ENCODE measurements around the gene TSC1.

Gene TSC1

DNA sequence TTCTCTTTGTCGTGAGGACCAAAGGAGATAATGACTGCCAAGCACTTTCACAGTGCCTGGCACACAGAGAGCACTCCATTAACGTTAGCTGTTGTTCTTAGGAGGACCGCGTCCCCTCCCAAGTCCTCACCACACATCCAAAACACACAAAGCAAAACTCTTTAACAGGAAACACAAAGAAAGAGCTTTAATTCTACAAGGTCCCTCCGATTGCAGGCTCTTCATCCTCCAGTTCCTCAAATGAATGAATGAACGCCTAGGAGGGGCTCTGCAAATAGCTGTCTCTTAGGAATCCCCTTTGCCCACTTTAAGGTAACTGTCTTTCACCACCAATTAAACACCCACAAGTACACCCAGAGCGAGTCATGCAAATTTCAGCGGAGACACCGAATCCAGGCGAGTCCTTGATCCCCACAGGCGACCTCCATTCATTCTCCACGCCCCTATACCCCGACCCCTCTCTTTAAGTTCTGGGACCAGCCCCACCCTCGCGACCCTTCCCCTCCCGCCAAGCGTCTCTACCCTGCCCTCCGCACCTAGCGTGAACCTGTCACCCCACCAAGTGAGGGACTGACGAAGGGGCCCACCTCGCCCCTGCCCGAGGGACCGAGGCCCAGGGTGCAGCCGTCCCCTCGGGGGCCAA lies 644 bp downstream of the TSC1 start:
- CTCF ChIA-PET = interaction anchor here (0.6 to 1.3 kb wide), 2 partner anchors 34 to 390 kb away, joined by 3 to 6 read pairs; no protein-coding TSS in a partner anchor
- no peak for DNase-seq (ENCODE audit: low spot score)
- POLR2A ChIA-PET (ENCODE audit: low non-redundant PET) = no interaction called here
- TF ChIP-seq, protein P1, sequence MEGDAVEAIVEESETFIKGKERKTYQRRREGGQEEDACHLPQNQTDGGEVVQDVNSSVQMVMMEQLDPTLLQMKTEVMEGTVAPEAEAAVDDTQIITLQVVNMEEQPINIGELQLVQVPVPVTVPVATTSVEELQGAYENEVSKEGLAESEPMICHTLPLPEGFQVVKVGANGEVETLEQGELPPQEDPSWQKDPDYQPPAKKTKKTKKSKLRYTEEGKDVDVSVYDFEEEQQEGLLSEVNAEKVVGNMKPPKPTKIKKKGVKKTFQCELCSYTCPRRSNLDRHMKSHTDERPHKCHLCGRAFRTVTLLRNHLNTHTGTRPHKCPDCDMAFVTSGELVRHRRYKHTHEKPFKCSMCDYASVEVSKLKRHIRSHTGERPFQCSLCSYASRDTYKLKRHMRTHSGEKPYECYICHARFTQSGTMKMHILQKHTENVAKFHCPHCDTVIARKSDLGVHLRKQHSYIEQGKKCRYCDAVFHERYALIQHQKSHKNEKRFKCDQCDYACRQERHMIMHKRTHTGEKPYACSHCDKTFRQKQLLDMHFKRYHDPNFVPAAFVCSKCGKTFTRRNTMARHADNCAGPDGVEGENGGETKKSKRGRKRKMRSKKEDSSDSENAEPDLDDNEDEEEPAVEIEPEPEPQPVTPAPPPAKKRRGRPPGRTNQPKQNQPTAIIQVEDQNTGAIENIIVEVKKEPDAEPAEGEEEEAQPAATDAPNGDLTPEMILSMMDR (conservative IDR thresholded peaks at IDR 0.05; ENCODE audit: low read depth) = no peak
- H3K27ac ChIP-seq = peak overlapping the region; percentile 89

DNA sequence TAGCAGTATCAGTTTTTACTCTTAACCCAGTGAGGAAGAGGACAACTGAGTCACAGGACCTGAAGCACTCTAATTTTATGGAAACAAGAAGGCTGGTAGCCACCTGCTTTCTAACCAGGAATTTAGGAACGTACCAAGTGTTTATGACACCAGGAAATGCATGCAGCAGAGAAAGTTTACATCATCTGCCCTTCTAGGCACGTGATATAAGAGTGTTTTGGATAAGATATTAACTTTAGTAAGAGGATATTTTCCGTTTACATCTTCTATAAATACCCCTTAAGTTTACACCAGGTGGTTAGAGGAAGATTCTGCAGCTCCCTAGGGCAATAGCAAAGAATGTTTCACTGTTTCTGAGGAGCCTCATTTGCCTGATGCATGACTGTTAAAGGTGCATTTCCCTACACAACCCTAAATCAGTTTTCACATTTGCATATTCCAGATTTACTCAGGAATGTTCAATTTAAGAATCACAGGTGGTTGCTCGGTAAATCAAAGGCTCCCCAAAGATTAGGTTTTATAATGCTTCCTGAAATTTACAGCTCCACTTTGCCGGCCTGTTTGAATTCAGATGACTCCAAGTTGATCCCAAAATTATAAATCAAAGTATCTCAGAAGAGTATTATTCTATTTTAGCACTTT lies 1.8 kb downstream of the TSC1 start:
- TF ChIP-seq, protein P1 (conservative IDR thresholded peaks at IDR 0.05; ENCODE audit: low read depth) = no peak
- CTCF ChIA-PET = interaction anchor here (0.7 kb wide), 1 partner anchor 210 kb away, joined by 5 read pairs; no protein-coding TSS in a partner anchor
- POLR2A ChIA-PET (ENCODE audit: low non-redundant PET) = interaction anchor here (0.6 kb wide), 1 partner anchor 12 kb away, joined by 7 read pairs; no protein-coding TSS in a partner anchor
- no peak for DNase-seq (ENCODE audit: low spot score)
- H3K27ac ChIP-seq = no peak overlapping the region

DNA sequence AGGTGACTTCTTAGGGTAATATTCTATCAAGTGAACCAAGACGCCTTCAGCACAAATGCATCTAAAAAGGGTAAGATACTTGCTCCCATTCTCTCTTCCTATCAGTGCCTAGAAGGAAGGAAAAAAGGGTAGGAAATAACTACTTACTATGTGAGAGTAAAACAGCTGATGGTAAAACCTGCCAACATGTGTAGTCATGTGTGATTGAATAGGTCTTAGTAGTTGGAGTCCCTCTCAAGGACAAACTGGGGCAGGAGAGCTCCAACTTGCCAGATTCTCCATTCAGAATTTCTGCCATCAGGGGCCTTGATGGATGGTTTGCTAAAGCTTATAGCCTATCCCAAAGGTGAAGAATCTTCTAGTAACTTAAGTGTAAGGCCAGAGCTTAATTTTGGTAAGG lies 5.2 kb downstream of the TSC1 start:
- TF ChIP-seq, protein P1 (conservative IDR thresholded peaks at IDR 0.05; ENCODE audit: low read depth) = no peak
- CTCF ChIA-PET = no interaction called here

DNA sequence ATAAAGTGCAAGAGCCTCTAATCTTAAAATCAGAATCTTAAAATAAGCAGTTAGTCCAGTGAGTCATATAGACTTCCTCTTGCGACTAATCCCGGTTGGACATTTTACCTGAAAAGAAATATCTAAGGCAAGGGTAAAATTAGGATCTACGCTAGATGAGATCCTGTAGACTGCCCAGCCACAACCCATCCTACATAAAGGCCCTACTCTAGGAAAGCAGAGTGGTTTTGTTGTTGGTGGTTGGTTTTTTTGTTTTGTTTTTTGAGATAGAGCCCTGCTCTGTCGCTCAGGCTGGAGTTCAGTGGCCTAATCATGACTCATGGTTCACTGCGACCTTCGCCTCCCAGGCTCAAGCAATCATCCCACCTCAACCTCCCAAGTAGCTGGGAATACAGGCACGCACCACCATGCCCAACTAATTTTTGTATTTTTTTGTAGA lies 6.9 kb downstream of the TSC1 start:
- no peak overlapping the region for H3K27ac ChIP-seq
- ChIA-PET POLR2A (ENCODE audit: low non-redundant PET) (no interaction called here), CTCF (no interaction called here)
- no peak for DNase-seq (ENCODE audit: low spot score)
- TF ChIP-seq, protein P1 (conservative IDR thresholded peaks at IDR 0.05; ENCODE audit: low read depth) = no peak

More for the DNA sequence above, 5.2 kb downstream of the TSC1 start:
- DNase-seq (ENCODE audit: low spot score) = no peak
- POLR2A ChIA-PET (ENCODE audit: low non-redundant PET) = no interaction called here
- H3K27ac ChIP-seq = no peak overlapping the region

DNA sequence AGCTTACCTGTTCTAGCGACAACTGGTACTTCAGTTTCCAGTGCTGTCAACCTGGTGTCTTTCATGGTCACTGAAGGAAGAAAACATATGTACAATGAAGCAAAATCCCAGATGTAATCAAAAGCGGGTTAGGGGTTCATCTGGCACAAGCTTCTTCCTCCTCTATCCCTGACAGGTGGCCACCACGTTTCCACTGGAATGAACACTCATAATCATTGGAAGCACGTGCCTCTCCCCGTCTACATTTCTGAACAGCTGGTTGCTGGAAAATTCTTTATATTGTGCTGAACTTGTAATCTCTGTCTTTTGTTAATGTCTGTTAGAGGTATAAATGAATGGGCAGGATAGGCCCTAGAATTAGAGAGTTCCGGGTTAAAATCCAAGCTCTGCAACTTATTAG lies 9.4 kb downstream of the TSC1 start:
- TF ChIP-seq, protein P1 (conservative IDR thresholded peaks at IDR 0.05; ENCODE audit: low read depth) = no peak
- ChIA-PET POLR2A (ENCODE audit: low non-redundant PET) (no interaction called here), CTCF (interaction anchor here (0.5 to 1.0 kb wide), 3 partner anchors 33 to 486 kb away, joined by 3 to 6 read pairs (median 3); no protein-coding TSS in a partner anchor)
- H3K27ac ChIP-seq = no peak overlapping the region
- DNase-seq (ENCODE audit: low spot score) = no peak

DNA sequence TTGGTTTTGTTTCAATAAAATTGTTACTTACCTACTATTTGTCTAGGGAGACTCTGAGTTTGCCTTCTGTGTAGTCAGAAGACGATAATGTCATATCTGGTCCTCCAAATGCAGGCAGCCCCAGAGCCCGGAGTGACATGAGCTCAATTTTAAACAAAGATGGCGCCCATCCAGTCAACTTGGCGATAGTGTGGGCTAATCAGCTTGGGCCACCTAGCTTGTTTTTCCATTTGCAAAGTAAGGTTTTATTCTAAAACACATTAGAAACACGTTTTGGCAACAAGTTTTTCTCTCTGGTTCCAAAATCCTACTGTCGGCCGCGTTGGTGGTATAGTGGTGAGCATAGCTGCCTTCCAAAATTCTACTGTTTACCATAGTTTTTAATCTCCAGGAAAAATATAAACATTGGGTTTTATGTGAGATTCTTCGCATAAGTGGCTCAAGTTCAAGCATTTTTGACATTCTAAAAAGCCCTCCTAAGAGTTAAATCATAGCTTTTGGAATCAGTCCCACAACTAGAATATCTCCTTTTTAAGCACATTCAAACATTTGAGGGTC lies 13.2 kb downstream of the TSC1 start:
- TF ChIP-seq, protein P1 (conservative IDR thresholded peaks at IDR 0.05; ENCODE audit: low read depth) = no peak
- no peak overlapping the region for H3K27ac ChIP-seq
- no peak for DNase-seq (ENCODE audit: low spot score)
- CTCF ChIA-PET = interaction anchor here (1.1 kb wide), 1 partner anchor 30 kb away, joined by 9 read pairs; no protein-coding TSS in a partner anchor
- POLR2A ChIA-PET (ENCODE audit: low non-redundant PET) = interaction anchor here (0.6 kb wide), 1 partner anchor 14 kb away, joined by 4 read pairs; no protein-coding TSS in a partner anchor

Measured in RWPE1 (cell line).